ENCODE measurements around the gene TFR2. TPM values are rescaled to one million over a fixed set of nuclear protein-coding genes. Genes with fewer than 3 reads are reported as not detected.

Gene TFR2
- total RNA-seq, 1 experiment from 2014 or later = not detected

DNA sequence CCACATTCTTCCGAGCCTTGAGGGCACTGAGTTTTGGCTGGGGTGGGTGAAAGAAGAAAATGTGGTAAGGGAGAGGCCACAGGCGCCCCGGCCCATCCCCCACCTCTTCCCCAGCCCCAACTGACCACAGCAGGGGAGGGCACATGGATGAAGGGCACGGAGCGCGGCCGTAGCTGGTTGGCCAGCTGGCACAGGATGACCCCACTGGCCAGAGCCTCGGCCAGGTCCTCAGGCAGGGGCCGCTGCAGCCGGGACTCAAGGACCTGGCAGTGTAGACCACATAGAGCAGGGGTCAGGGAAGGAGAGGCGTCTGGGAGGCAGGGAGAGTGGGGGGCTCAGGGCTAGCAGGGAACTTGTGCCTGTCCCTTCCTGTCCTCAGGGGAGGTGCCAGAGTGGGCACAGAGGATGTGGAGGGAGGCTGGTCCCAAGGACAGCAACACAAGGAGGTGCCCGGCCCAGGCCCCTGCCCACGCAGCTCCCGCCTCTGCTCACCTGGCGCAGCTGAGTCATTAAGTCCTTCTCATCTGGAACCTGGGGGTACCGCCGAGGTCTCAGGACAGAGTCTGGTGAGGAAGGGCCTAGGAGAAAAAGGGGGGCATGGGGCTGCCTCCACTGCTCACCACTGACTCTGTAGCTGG is 65.5 kb downstream of the TFR2 start:
- H3K79me2 ChIP-seq (ENCODE audit: low read length) = no peaks in the 10 kb centered on the region
- no peak for DNase-seq
- intact Hi-C loops (cut with micrococcal nuclease) = no loop called here
- H3K4me1 ChIP-seq (ENCODE audit: insufficient read depth, low read length) = no peaks in the 10 kb centered on the region
- no peak overlapping the region for H2AFZ ChIP-seq (ENCODE audit: low read length)
- H3F3A ChIP-seq (ENCODE audit: low read length, unreplicated experiment) = no peaks in the 10 kb centered on the region
- POLR2A ChIA-PET (ENCODE audit: unreplicated experiment) = no interaction called here
- H3K9me2 ChIP-seq (replicated peaks; ENCODE audit: low read length) = no peaks in the 10 kb centered on the region
- H3K4me3 ChIP-seq (ENCODE audit: low read length) = no peak overlapping the region
- H4K20me1 ChIP-seq (ENCODE audit: low read length) = no peaks in the 10 kb centered on the region
- BruUV-seq (replicated peaks) = no TSS peak
- H3K36me3 ChIP-seq (ENCODE audit: low read depth, low read length) = peaks cover 10% of the 10 kb centered on the region; the same call in 1 of the 2 replicates
- H3K27me3 ChIP-seq (ENCODE audit: low read length) = no peaks in the 10 kb centered on the region
- H3K9me3 ChIP-seq (ENCODE audit: low read length) = no peaks in the 10 kb centered on the region
- ATAC-seq = no peak
- no peak overlapping the region for H3K27ac ChIP-seq (ENCODE audit: low read length)
- CTCF ChIA-PET = no interaction called here
- TF ChIP-seq, protein P1, sequence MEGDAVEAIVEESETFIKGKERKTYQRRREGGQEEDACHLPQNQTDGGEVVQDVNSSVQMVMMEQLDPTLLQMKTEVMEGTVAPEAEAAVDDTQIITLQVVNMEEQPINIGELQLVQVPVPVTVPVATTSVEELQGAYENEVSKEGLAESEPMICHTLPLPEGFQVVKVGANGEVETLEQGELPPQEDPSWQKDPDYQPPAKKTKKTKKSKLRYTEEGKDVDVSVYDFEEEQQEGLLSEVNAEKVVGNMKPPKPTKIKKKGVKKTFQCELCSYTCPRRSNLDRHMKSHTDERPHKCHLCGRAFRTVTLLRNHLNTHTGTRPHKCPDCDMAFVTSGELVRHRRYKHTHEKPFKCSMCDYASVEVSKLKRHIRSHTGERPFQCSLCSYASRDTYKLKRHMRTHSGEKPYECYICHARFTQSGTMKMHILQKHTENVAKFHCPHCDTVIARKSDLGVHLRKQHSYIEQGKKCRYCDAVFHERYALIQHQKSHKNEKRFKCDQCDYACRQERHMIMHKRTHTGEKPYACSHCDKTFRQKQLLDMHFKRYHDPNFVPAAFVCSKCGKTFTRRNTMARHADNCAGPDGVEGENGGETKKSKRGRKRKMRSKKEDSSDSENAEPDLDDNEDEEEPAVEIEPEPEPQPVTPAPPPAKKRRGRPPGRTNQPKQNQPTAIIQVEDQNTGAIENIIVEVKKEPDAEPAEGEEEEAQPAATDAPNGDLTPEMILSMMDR (conservative IDR thresholded peaks at IDR 0.05; ENCODE audit: low read depth, low read length) = no peak
- TF ChIP-seq EZH2phosphoT487 (IDR thresholded peaks at IDR 0.05; ENCODE audit: borderline replicate concordance, low read length) (no peak), EZH2 (IDR thresholded peaks at IDR 0.05; ENCODE audit: low read length, unreplicated experiment) (no peak)
- no peak overlapping the region for H3K9ac ChIP-seq (ENCODE audit: low read length)
- no peak overlapping the region for H3K4me2 ChIP-seq (ENCODE audit: low read length)

DNA sequence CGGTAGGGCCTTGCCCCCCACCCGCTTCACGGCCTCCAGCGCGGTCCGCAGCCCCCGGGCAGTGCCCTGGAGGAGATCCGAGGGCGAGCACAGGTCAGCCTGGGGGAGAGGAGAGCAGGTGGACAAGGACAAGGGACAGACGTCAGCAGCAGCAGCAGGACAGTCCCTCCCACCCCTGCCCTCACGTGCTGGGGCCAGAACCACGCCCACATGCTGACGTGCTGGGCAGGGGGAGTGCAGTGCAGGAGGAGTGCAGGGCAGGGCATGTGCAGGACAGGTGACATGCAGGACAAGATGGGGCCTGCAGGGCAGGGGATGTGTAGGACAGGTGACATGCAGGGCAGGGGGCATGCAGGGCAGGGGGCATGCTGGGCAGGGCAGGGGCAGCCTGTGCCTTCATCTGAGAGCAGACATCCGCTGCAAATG is 66.1 kb downstream of the TFR2 start:
- H3K79me2 ChIP-seq (ENCODE audit: low read length) = no peaks in the 10 kb centered on the region
- ATAC-seq = no peak
- H3F3A ChIP-seq (ENCODE audit: low read length, unreplicated experiment) = no peaks in the 10 kb centered on the region
- ChIA-PET POLR2A (ENCODE audit: unreplicated experiment) (no interaction called here), CTCF (no interaction called here)
- no peaks in the 10 kb centered on the region; the same call in 1 of the 2 replicates for H3K4me1 ChIP-seq (ENCODE audit: insufficient read depth, low read length)
- H3K9me2 ChIP-seq (replicated peaks; ENCODE audit: low read length) = no peaks in the 10 kb centered on the region
- no peaks in the 10 kb centered on the region for H3K27me3 ChIP-seq (ENCODE audit: low read length)
- intact Hi-C loops (cut with micrococcal nuclease) = no loop called here
- TF ChIP-seq, protein P1 (conservative IDR thresholded peaks at IDR 0.05; ENCODE audit: low read depth, low read length) = no peak
- DNase-seq = no peak
- no peaks in the 10 kb centered on the region for H4K20me1 ChIP-seq (ENCODE audit: low read length)
- H3K36me3 ChIP-seq (ENCODE audit: low read depth, low read length) = peaks cover 4% of the 10 kb centered on the region; the same call in 1 of the 2 replicates
- H3K9ac ChIP-seq (ENCODE audit: low read length) = no peak overlapping the region
- H3K4me2 ChIP-seq (ENCODE audit: low read length) = no peak overlapping the region
- H3K27ac ChIP-seq (ENCODE audit: low read length) = no peak overlapping the region
- no peak overlapping the region for H3K4me3 ChIP-seq (ENCODE audit: low read length)
- H2AFZ ChIP-seq (ENCODE audit: low read length) = no peak overlapping the region
- BruUV-seq (replicated peaks) = no TSS peak
- H3K9me3 ChIP-seq (ENCODE audit: low read length) = no peaks in the 10 kb centered on the region

DNA sequence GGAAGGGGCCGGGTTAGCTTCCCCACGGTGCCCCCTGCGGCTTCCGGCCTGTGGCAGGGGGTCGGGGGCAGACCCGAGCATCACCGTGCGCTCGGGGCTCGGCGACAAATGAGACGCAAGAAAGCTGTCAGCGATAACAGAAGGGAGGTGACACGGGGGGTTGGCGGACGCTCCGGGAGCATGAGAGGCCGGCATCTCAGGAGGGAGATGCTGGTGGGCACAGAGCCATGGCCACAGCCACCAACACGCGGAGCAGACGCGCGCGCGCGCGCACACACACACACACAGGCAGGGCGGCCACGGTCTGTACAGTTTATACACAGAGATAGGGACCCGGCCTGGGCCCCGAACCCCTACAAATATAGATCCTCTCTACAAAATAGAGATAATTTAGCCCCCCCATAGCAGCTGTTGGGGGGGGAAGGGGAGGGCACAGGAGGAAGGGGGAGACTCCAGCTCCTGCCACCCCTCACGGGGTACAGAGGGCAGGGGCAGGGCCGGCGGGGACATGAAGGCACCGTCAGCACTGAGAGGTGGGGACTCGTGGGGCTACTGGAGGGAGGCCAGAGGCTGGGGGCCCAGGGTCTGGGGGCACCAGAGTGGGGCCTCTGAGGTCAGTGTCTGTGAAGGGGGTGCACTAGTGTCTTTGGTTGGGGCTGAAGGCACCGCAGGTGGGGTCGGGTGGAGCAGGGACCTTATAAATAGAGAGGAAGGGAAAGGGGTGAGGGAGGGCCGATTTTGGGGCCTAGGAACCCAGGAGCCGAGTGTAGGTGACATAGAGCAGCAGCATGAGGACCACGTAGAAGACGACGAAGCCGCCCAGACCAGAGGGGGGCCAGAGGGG is 66.8 kb downstream of the TFR2 start:
- ChIA-PET CTCF (no interaction called here), POLR2A (ENCODE audit: unreplicated experiment) (no interaction called here)
- H3K4me2 ChIP-seq (ENCODE audit: low read length) = no peak overlapping the region
- H3K27me3 ChIP-seq (ENCODE audit: low read length) = no peaks in the 10 kb centered on the region
- H3K9ac ChIP-seq (ENCODE audit: low read length) = no peak overlapping the region
- H3K9me3 ChIP-seq (ENCODE audit: low read length) = no peaks in the 10 kb centered on the region
- H2AFZ ChIP-seq (ENCODE audit: low read length) = no peak overlapping the region
- H3K4me3 ChIP-seq (ENCODE audit: low read length) = no peak overlapping the region
- H3K36me3 ChIP-seq (ENCODE audit: low read depth, low read length) = 0 out of 2 replicates have a peak, but pooled peaks cover 1% of the 10 kb centered on the region
- DNase-seq (no peak), ATAC-seq (no peak)
- TF ChIP-seq, protein P1 (conservative IDR thresholded peaks at IDR 0.05; ENCODE audit: low read depth, low read length) = no peak
- TF ChIP-seq EZH2phosphoT487 (IDR thresholded peaks at IDR 0.05; ENCODE audit: borderline replicate concordance, low read length) (no peak), EZH2 (IDR thresholded peaks at IDR 0.05; ENCODE audit: low read length, unreplicated experiment) (no peak)
- no peaks in the 10 kb centered on the region for H3K79me2 ChIP-seq (ENCODE audit: low read length)
- no peaks in the 10 kb centered on the region; the same call in 1 of the 2 replicates for H3K4me1 ChIP-seq (ENCODE audit: insufficient read depth, low read length)
- BruUV-seq (replicated peaks) = TSS peak; percentile 17
- no peaks in the 10 kb centered on the region for H3F3A ChIP-seq (ENCODE audit: low read length, unreplicated experiment)
- H3K27ac ChIP-seq (ENCODE audit: low read length) = no peak overlapping the region
- H3K9me2 ChIP-seq (replicated peaks; ENCODE audit: low read length) = no peaks in the 10 kb centered on the region
- H4K20me1 ChIP-seq (ENCODE audit: low read length) = no peaks in the 10 kb centered on the region
- intact Hi-C loops (cut with micrococcal nuclease) = no loop called here
